ENCODE measurements around the gene ESRP2.

Gene ESRP2

DNA sequence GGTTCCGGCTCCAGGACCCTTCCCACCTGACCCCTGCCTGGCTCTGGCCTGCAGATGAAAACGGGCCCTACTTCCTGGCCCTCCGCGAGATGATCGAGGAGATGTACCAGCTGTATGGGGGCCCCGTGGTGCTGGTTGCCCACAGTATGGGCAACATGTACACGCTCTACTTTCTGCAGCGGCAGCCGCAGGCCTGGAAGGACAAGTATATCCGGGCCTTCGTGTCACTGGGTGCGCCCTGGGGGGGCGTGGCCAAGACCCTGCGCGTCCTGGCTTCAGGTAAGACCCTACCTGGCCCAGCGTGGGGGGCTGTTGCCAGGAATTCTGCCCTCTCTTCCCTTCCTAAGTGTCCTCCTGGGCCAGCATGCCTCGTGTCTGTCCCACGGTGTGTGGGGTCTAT, 19.8 kb upstream of the ESRP2 start:
- no peak overlapping the region for H3K4me3 ChIP-seq (replicated peaks in 1 of 2; ENCODE audit: low read depth in 2 of 2, low read length in 2 of 2)
- DNase-seq (ENCODE audit: low read depth in 2 of 2), result no peak
- TF ChIP-seq CTCF (IDR thresholded peaks at IDR 0.05; ENCODE audit: low read depth, low read length), result no peak

- no peak overlapping the region for H3K4me3 ChIP-seq (replicated peaks in 1 of 2; ENCODE audit: low read depth in 2 of 2, low read length in 2 of 2)
- no peak for TF ChIP-seq CTCF (IDR thresholded peaks at IDR 0.05; ENCODE audit: low read depth, low read length)
- DNase-seq (ENCODE audit: low read depth in 2 of 2), result no peak
These were observed 17.8 kb upstream of the ESRP2 start for GRCh38 chr16:68253721-68254120.

- H3K4me3 ChIP-seq (replicated peaks in 1 of 2; ENCODE audit: low read depth in 2 of 2, low read length in 2 of 2), result no peak overlapping the region
- no peak for TF ChIP-seq CTCF (IDR thresholded peaks at IDR 0.05; ENCODE audit: low read depth, low read length)
- no peak for DNase-seq (ENCODE audit: low read depth in 2 of 2)
These were observed 16.5 kb upstream of the ESRP2 start for GRCh38 chr16:68252383-68252782.

- DNase-seq (ENCODE audit: low read depth in 2 of 2), result no peak
- H3K4me3 ChIP-seq (replicated peaks in 1 of 2; ENCODE audit: low read depth in 2 of 2, low read length in 2 of 2), result no peak overlapping the region
- TF ChIP-seq CTCF (IDR thresholded peaks at IDR 0.05; ENCODE audit: low read depth, low read length), result no peak
These were observed 15.9 kb upstream of the ESRP2 start for GRCh38 chr16:68251832-68252231.

DNA sequence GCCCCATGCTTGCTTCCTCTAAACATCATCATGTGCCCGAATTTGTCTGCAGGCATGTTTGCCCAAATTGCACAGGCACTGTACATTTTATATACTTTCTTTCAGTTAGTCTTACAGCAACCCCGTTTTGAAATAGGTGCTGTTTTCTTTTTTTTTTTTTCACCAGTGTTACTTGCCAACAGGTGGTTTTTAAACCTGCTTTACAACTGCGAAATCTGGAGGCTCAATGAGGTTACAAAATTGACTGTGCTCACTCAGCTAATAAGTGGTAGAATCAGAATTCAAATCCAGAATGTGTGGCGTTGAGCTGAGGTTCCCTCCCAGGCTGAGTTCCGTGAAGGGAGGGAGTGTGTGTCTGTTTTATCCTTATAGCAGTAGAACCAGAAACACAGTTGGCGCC, 15.0 kb upstream of the ESRP2 start:
- no peak for DNase-seq (ENCODE audit: low read depth in 2 of 2)
- no peak for TF ChIP-seq CTCF (IDR thresholded peaks at IDR 0.05; ENCODE audit: low read depth, low read length)
- no peak overlapping the region for H3K4me3 ChIP-seq (replicated peaks in 1 of 2; ENCODE audit: low read depth in 2 of 2, low read length in 2 of 2)

DNA sequence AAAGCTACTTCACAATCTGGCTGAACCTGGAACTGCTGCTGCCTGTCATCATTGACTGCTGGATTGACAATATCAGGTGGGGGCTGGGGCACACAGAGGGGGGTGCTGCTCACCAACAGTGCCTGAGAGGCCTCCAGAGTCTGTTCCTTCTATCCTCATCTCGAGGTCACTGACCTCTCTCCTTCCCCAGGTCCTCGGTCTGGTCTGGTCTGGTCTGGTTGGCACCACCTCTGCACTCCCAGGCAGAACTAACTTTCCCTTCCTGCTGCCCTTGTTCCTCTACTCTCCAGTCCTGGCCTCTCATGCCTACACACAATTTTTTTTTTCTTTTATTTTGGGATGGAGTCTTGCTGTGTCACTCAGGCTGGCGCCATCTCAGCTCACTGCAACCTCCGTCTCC, 13.4 kb upstream of the ESRP2 start:
- TF ChIP-seq CTCF (IDR thresholded peaks at IDR 0.05; ENCODE audit: low read depth, low read length), result no peak
- DNase-seq (ENCODE audit: low read depth in 2 of 2), result no peak

GRCh38 chr16:68247932-68248331, 12.0 kb upstream of the ESRP2 start:
- no peak overlapping the region for H3K4me3 ChIP-seq (replicated peaks in 1 of 2; ENCODE audit: low read depth in 2 of 2, low read length in 2 of 2)
- DNase-seq (ENCODE audit: low read depth in 2 of 2), result no peak
- no peak for TF ChIP-seq CTCF (IDR thresholded peaks at IDR 0.05; ENCODE audit: low read depth, low read length)

More for the DNA sequence above, 13.4 kb upstream of the ESRP2 start:
- no peak overlapping the region for H3K4me3 ChIP-seq (replicated peaks in 1 of 2; ENCODE audit: low read depth in 2 of 2, low read length in 2 of 2)

All from cardiac fibroblast (primary cell).